Mesenchymal stem cell (in vitro differentiated cells and primary cell): ENCODE results near the gene CEP89.
"Not testable (repeated sequence)": the region's sequence is repeated elsewhere in the genome, so short reads cannot be mapped to it uniquely, and the experiment has no call there.

Experiments
- DNase-seq: peaks from one replicate; pipeline ENCODE4 v3.0.0-alpha.2; 2013
- H2AFZ ChIP-seq: one replicate; pipeline ENCODE4 v1.6.1; 2013; ENCODE audit warnings: low read depth, mild to moderate bottlenecking, control low read depth, inconsistent platforms, low read length, moderate library complexity
- H2AK5ac ChIP-seq: 2 replicates; pipeline ENCODE4 v1.6.1; 2013; ENCODE audit warnings: low read length, moderate library complexity, mild to moderate bottlenecking, inconsistent platforms; ENCODE audit not compliant: severe bottlenecking
- H2BK120ac ChIP-seq: one replicate; pipeline ENCODE4 v1.6.1; 2013; ENCODE audit warnings: low read depth, mild to moderate bottlenecking, inconsistent platforms, low read length, moderate library complexity
- H2BK12ac ChIP-seq, 2 experiments: one replicate each; pipeline ENCODE4 v1.6.1; 2013; ENCODE audit warnings: inconsistent platforms in 2 of 2, low read length in 2 of 2, mild to moderate bottlenecking in 2 of 2, moderate library complexity in 2 of 2, control low read depth in 1 of 2
- H2BK15ac ChIP-seq: one replicate; pipeline ENCODE4 v1.6.1; 2013; ENCODE audit warnings: mild to moderate bottlenecking, low read depth, inconsistent platforms; ENCODE audit not compliant: poor library complexity, severe bottlenecking
- H2BK5ac ChIP-seq: 2 replicates; pipeline ENCODE4 v1.6.1; 2013; ENCODE audit warnings: low read depth, mild to moderate bottlenecking, low read length, control low read depth, inconsistent platforms; ENCODE audit not compliant: poor library complexity, severe bottlenecking
- H3K14ac ChIP-seq, 2 experiments: one replicate each; pipeline ENCODE4 v1.6.1; 2013; ENCODE audit warnings: inconsistent platforms in 2 of 2, low read length in 2 of 2, control low read depth in 1 of 2, mild to moderate bottlenecking in 1 of 2, moderate library complexity in 1 of 2
- H3K18ac ChIP-seq, 2 experiments: one replicate each; pipeline ENCODE4 v1.6.1; 2013; ENCODE audit warnings: inconsistent platforms in 2 of 2, low read length in 2 of 2, control low read depth in 1 of 2, low read depth in 1 of 2, mild to moderate bottlenecking in 1 of 2
- H3K23ac ChIP-seq, 2 experiments: one replicate each; pipeline ENCODE4 v1.6.1; 2013; ENCODE audit warnings: inconsistent platforms in 2 of 2, low read length in 2 of 2, mild to moderate bottlenecking in 2 of 2, moderate library complexity in 2 of 2, control low read depth in 1 of 2
- H3K27ac ChIP-seq: 2 replicates; pipeline ENCODE4 v1.5.1; 2013; ENCODE audit warnings: mild to moderate bottlenecking, moderate library complexity, low read length, control low read depth, inconsistent platforms; ENCODE audit not compliant: poor library complexity, severe bottlenecking
- H3K27me3 ChIP-seq, 2 experiments: 2 replicates each; pipeline versions ENCODE4 v1.6.1 to v1.7.0; 2013; ENCODE audit warnings: low read length in 2 of 2, mild to moderate bottlenecking in 2 of 2, moderate library complexity in 2 of 2, control low read depth in 1 of 2, inconsistent platforms in 1 of 2; ENCODE audit not compliant: control insufficient read depth in 1 of 2, insufficient read depth in 1 of 2
- H3K36me3 ChIP-seq, 2 experiments: 2 replicates each; pipeline versions ENCODE4 v1.6.1 to v1.7.0; 2013; ENCODE audit warnings: low read length in 2 of 2, control low read depth in 1 of 2, inconsistent platforms in 1 of 2, low read depth in 1 of 2, mild to moderate bottlenecking in 1 of 2; ENCODE audit not compliant: insufficient read depth in 2 of 2, control insufficient read depth in 1 of 2
- H3K4ac ChIP-seq, 2 experiments: one replicate each; pipeline ENCODE4 v1.6.1; 2013; ENCODE audit warnings: inconsistent platforms in 2 of 2, low read length in 2 of 2, mild to moderate bottlenecking in 2 of 2, moderate library complexity in 2 of 2, control low read depth in 1 of 2, low read depth in 1 of 2
- H3K4me1 ChIP-seq: 2 replicates; pipeline ENCODE4 v1.6.1; 2013; ENCODE audit warnings: low read depth, low read length, control low read depth; ENCODE audit not compliant: control insufficient read depth, insufficient read depth
- H3K4me2 ChIP-seq: 2 replicates; pipeline ENCODE4 v1.6.1; 2013; ENCODE audit warnings: low read length, mild to moderate bottlenecking, inconsistent platforms; ENCODE audit not compliant: poor library complexity, severe bottlenecking
- H3K4me3 ChIP-seq, 2 experiments: 2 replicates each; pipeline versions ENCODE4 v1.5.1 to v1.7.0; 2013; ENCODE audit warnings: low read length in 2 of 2, mild to moderate bottlenecking in 2 of 2, control low read depth in 1 of 2, low read depth in 1 of 2; ENCODE audit not compliant: insufficient read depth in 1 of 2
- H3K79me1 ChIP-seq: replicated peaks from 2 replicates; pipeline ENCODE4 v1.6.1; 2013; ENCODE audit warnings: mild to moderate bottlenecking, control low read depth, low read length, inconsistent platforms; ENCODE audit not compliant: poor library complexity, severe bottlenecking
- H3K9ac ChIP-seq: 2 replicates; pipeline ENCODE4 v1.7.0; 2013; ENCODE audit warnings: mild to moderate bottlenecking, low read length, moderate library complexity
- H3K9me3 ChIP-seq: 2 replicates; pipeline ENCODE4 v1.7.0; 2013; ENCODE audit warnings: mild to moderate bottlenecking, low read length; ENCODE audit not compliant: control insufficient read depth
- H4K8ac ChIP-seq: one replicate; pipeline ENCODE4 v1.6.1; 2013; ENCODE audit warnings: inconsistent platforms, mild to moderate bottlenecking, low read length, moderate library complexity
- H4K91ac ChIP-seq: one replicate; pipeline ENCODE4 v1.6.1; 2013; ENCODE audit warnings: mild to moderate bottlenecking, low read length, inconsistent platforms
- WGBS: methylation state at CpG from one replicate; pipeline ENCODE4 v1.1.7; 2013; ENCODE audit warnings: mixed read lengths; 5-methylcytosine and 5-hydroxymethylcytosine counted together

The CEP89 gene

DNA sequence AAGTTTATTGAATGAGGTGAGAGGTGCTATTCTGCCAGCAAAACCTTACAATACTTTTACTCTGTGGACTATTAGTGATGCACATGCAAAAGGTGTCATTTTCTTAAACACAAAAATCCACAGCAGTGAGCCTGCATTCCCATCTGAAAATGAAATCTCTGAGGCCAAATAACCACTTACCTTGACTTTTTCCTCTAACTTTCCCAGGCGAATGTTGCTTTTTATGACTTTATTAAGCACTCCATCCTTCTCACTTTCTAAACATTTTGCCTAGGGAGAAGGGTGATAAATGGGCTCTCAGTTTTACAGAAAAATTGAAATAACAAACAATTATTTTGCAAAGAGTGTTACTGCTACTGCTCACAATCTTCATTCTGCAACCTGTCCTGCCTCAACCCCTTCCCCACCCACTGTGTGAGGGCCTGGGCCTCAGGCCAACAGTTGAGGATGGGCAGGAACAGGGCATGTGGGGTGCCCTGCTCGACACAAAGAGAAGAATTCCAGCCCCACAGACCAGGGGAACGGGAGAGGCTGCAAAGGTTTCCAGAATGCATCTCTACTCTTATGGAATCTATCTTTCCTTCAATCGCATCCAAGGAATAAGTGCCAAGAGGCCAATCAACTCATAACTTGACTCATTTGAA lies 84.1 kb downstream of the CEP89 start:
- no peak overlapping the region for H3K14ac ChIP-seq
- H4K8ac ChIP-seq, result no peak overlapping the region
- no peak overlapping the region for H2BK15ac ChIP-seq
- H3K23ac ChIP-seq, result no peak overlapping the region
- H2AK5ac ChIP-seq, result no peak overlapping the region
- H3K18ac ChIP-seq, result no peak overlapping the region
- no peak overlapping the region for H3K4ac ChIP-seq
- H4K91ac ChIP-seq, result no peak overlapping the region
- no peak for DNase-seq
- H3K4me2 ChIP-seq, result no peak overlapping the region
- no peak overlapping the region for H3K4me3 ChIP-seq
- peaks cover 13% of the 10 kb centered on the region for H3K79me1 ChIP-seq
- H3K4me1 ChIP-seq, result peaks cover 1% of the 10 kb centered on the region
- no peak overlapping the region for H2BK12ac ChIP-seq
- no peaks in the 10 kb centered on the region for H3K27me3 ChIP-seq
- no peak overlapping the region for H3K9ac ChIP-seq
- H2BK120ac ChIP-seq, result no peak overlapping the region
- no peak overlapping the region for H3K27ac ChIP-seq
- no peak overlapping the region for H2BK5ac ChIP-seq
- no peak overlapping the region for H2AFZ ChIP-seq
- peaks cover 13% of the 10 kb centered on the region for H3K9me3 ChIP-seq
- 93% methylated on average over 4 of the region's 4 CpGs for WGBS
- peaks cover 34% of the 10 kb centered on the region in 2 experiments for H3K36me3 ChIP-seq

DNA sequence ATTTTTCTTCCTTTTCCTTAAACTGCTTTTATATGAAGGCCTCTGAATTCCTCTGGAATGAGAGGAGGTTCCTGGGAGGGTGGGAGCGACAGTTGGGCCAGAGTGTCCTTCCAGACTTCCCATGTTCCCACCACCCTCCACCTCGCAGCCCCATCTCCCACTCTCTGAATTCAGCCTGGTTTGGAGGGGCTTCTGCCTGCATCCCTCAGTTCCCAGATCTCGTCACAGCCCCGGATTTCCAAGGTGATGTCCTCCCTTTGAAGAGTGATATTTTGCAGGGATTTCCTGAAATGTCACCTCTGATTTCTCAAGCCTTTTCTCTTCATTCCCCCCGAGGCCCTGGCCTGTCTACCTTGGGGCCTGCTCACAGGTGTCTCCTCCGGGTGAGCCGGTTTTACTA lies 85.5 kb downstream of the CEP89 start:
- no peak overlapping the region for H3K4me3 ChIP-seq
- H3K4me1 ChIP-seq, result peaks cover 1% of the 10 kb centered on the region
- H2BK12ac ChIP-seq, result no peak overlapping the region
- no peak overlapping the region for H3K4ac ChIP-seq
- no peak overlapping the region for H3K14ac ChIP-seq
- no peaks in the 10 kb centered on the region for H3K27me3 ChIP-seq
- H2BK5ac ChIP-seq, result no peak overlapping the region
- no peak overlapping the region for H3K4me2 ChIP-seq
- 94% methylated on average over 7 of the region's 7 CpGs for WGBS
- H2BK120ac ChIP-seq, result no peak overlapping the region
- H2BK15ac ChIP-seq, result no peak overlapping the region
- H3K9ac ChIP-seq, result no peak overlapping the region
- H3K36me3 ChIP-seq, result peaks cover 34% of the 10 kb centered on the region in 2 experiments
- no peak overlapping the region for H3K23ac ChIP-seq
- no peak overlapping the region for H3K18ac ChIP-seq
- H4K8ac ChIP-seq, result no peak overlapping the region
- no peak overlapping the region for H3K27ac ChIP-seq
- no peak overlapping the region for H4K91ac ChIP-seq
- H3K9me3 ChIP-seq, result peaks cover 2% of the 10 kb centered on the region
- H2AFZ ChIP-seq, result no peak overlapping the region
- peaks cover 12% of the 10 kb centered on the region for H3K79me1 ChIP-seq
- DNase-seq, result no peak
- H2AK5ac ChIP-seq, result no peak overlapping the region

DNA sequence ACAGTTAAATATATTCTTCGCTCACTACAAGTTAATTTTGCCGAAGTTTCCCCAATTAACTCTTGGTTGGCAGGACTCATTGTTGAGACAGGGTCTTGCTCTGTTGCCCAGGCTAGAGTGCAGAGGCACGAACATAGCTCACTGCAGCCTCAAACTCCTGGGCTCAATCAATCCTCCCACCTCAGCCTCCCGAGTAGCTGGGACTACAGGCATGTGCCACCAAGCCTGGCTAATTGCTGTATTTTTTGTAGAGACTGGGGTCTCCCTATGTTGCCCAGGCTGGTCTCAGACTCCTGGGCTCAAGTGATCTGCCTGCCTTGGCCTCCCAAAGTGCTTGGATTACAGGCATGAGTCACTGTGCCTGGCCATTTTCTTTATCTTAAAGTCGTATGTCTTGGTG lies 86.5 kb downstream of the CEP89 start:
- not testable (repeated sequence) for H3K4me1 ChIP-seq, H3K18ac ChIP-seq

DNA sequence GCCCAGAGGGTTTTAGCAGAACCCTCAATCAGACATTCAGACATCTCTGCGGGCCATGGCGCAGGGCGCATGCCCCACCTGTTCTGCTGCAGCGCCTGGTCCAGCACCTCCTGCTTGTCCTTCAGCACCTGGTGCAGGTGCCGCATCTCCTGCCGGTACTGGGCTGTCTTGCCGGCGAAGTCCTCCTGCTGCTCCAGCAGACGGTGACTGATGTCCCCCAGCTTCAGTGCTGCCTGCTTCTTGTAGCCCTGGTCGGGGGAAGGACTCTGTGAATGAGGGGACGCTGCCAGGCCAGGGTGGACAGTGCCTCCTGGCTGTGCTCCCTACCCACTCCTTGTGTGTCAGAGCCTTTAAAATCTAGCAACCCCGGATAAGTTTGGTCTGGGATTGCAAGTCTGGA lies 90.0 kb downstream of the CEP89 start:
- no peak overlapping the region for H3K23ac ChIP-seq
- DNase-seq, result no peak
- no peak overlapping the region for H3K4ac ChIP-seq
- H3K14ac ChIP-seq, result no peak overlapping the region
- H3K18ac ChIP-seq, result no peak overlapping the region
- H3K9me3 ChIP-seq, result no peaks in the 10 kb centered on the region
- no peak overlapping the region for H2BK120ac ChIP-seq
- H2BK12ac ChIP-seq, result no peak overlapping the region
- H4K8ac ChIP-seq, result no peak overlapping the region
- H4K91ac ChIP-seq, result no peak overlapping the region
- 97% methylated on average over 11 of the region's 12 CpGs for WGBS
- no peaks in the 10 kb centered on the region for H3K27me3 ChIP-seq
- H2BK15ac ChIP-seq, result no peak overlapping the region
- peaks cover 30 to 33% of the 10 kb centered on the region in 2 experiments for H3K36me3 ChIP-seq
- H3K4me1 ChIP-seq, result peaks cover 6% of the 10 kb centered on the region
- no peak overlapping the region for H2AFZ ChIP-seq
- H2AK5ac ChIP-seq, result no peak overlapping the region
- no peak overlapping the region for H3K9ac ChIP-seq
- H3K27ac ChIP-seq, result no peak overlapping the region
- no peak overlapping the region for H3K4me2 ChIP-seq
- H2BK5ac ChIP-seq, result no peak overlapping the region
- no peaks in the 10 kb centered on the region for H3K79me1 ChIP-seq
- H3K4me3 ChIP-seq, result no peak overlapping the region

More for the DNA sequence above, 86.5 kb downstream of the CEP89 start:
- H3K14ac ChIP-seq, H2BK120ac ChIP-seq, H3K23ac ChIP-seq, H3K4me3 ChIP-seq, H3K79me1 ChIP-seq, H2BK12ac ChIP-seq, H2BK5ac ChIP-seq, H2AFZ ChIP-seq, H2AK5ac ChIP-seq, H4K8ac ChIP-seq, H3K27me3 ChIP-seq, H3K4me2 ChIP-seq, H3K9me3 ChIP-seq, H3K4ac ChIP-seq, H2BK15ac ChIP-seq, DNase-seq, H3K27ac ChIP-seq, H4K91ac ChIP-seq, H3K9ac ChIP-seq: not testable (repeated sequence)
- H3K36me3 ChIP-seq, result peaks cover 25 to 29% of the 10 kb centered on the region in 2 experiments
- 86% methylated on average over 5 of the region's 5 CpGs for WGBS
